GM18526 (cell line): ENCODE data around the gene EPS15.

ENCODE experiments used
- POLR2A ChIP-seq: IDR thresholded peaks from 3 replicates; pipeline ENCODE4 v1.6.1; 2011; ENCODE audit not compliant: insufficient read length; ENCODE audit errors: extremely low read depth

Gene EPS15

GRCh38 chr1:51310871-51311613 lies 208.0 kb downstream of the EPS15 start:
- TF ChIP-seq POLR2A: no peak

GRCh38 chr1:51309291-51309690 lies 209.8 kb downstream of the EPS15 start:
- TF ChIP-seq POLR2A: no peak

GRCh38 chr1:51308636-51309035 lies 210.4 kb downstream of the EPS15 start:
- TF ChIP-seq POLR2A: no peak

- TF ChIP-seq POLR2A: no peak
Measured at GRCh38 chr1:51306950-51307349, 212.1 kb downstream of the EPS15 start.

GRCh38 chr1:51305371-51305823 lies 213.7 kb downstream of the EPS15 start:
- TF ChIP-seq POLR2A: no peak

- TF ChIP-seq POLR2A: no peak
Measured at GRCh38 chr1:51304360-51304759, 214.7 kb downstream of the EPS15 start.
